K562 (cell line): ENCODE data around the gene ARR3. TPM values are rescaled to one million over a fixed set of nuclear protein-coding genes. Genes with fewer than 3 reads are reported as not detected.

Experiments
- ATAC-seq: fragments of 200-7000 bp; cut with Tn5 transposase; 3 replicates; pipeline ENCODE4 v1.9.1; 2020; ENCODE audit warnings: moderate library complexity
- BruUV-seq: library from RNA; stranded (reverse); fragments of 400-500 nt; replicated peaks from 2 replicates; lab custom pipeline; 2021; lab: Mats Ljungman, UMichigan
- CTCF ChIA-PET: fragments of 300-600 bp; formaldehyde crosslinking; extraction: SDS; loops from one replicate; lab custom pipeline; 2021; ENCODE audit warnings: low intra/inter-chr PET ratio; lab: Yijun Ruan, JAX
- POLR2A ChIA-PET: fragments of 300-600, 350-650 bp; sonication (Branson Sonifier 250); formaldehyde crosslinking; extraction: SDS; loops from one replicate; lab custom pipeline; 2021; ENCODE audit warnings: antibody characterized with exemption, inconsistent platforms; lab: Yijun Ruan, JAX
- DNase-seq, 4 experiments: peaks; one replicate each; pipeline versions ENCODE4 v3.0.0 to v3.0.0-alpha.2; 2011 to 2018; ENCODE audit warnings: low spot score in 3 of 4, mixed read lengths in 3 of 4; ENCODE audit errors: extremely low read depth in 1 of 4
- FAIRE-seq: peaks from 2 replicates; lab custom pipeline; 2011; peaks lifted over from hg19 to GRCh38; lab: Jason Lieb, UNC
- H2AFZ ChIP-seq: 2 replicates; pipeline ENCODE4 v1.6.0; 2011; ENCODE audit warnings: low read depth, low read length, control low read depth, inconsistent platforms
- H3K27ac ChIP-seq: fragments of 200-600 bp; 3 replicates; pipeline ENCODE4 v1.8.0; 2011; ENCODE audit warnings: low read depth, mild to moderate bottlenecking, control low read depth, inconsistent platforms, low read length, moderate library complexity, mixed read lengths; ENCODE audit errors: extremely low read depth
- H3K27me3 ChIP-seq, 2 experiments: fragments of 300-600 bp in 1 of 2; 2 replicates in 1 of 2; 3 replicates in 1 of 2; pipeline versions ENCODE4 v1.6.0 to v1.8.0; 2011; ENCODE audit warnings: inconsistent platforms in 2 of 2, low read length in 2 of 2, mild to moderate bottlenecking in 1 of 2, mixed read lengths in 1 of 2, moderate library complexity in 1 of 2; ENCODE audit not compliant: control insufficient read depth in 2 of 2, insufficient read depth in 2 of 2
- H3K36me3 ChIP-seq: fragments of 300-600 bp; 3 replicates; pipeline ENCODE4 v1.8.0; 2011; ENCODE audit warnings: mild to moderate bottlenecking, low read length, inconsistent platforms; ENCODE audit not compliant: control insufficient read depth, insufficient read depth
- H3K4me1 ChIP-seq, 2 experiments: fragments of 200-600 bp in 1 of 2; replicated peaks in 1 of 2; 2 replicates in 1 of 2; 3 replicates in 1 of 2; pipeline versions ENCODE4 v1.5.1 to v1.8.0; 2011; ENCODE audit warnings: inconsistent platforms in 2 of 2, low read length in 2 of 2, mild to moderate bottlenecking in 1 of 2, mixed read lengths in 1 of 2, moderate library complexity in 1 of 2; ENCODE audit not compliant: control insufficient read depth in 2 of 2, insufficient read depth in 2 of 2
- H3K4me2 ChIP-seq: 2 replicates; pipeline ENCODE4 v1.6.1; 2011; ENCODE audit warnings: low read length, control low read depth, inconsistent platforms, mixed read lengths; ENCODE audit not compliant: insufficient read depth
- H3K4me3 ChIP-seq: fragments of 200-600 bp; sonication (generic), shearing (Covaris generic); 2 replicates; pipeline ENCODE4 v1.5.1; 2016; ENCODE audit warnings: control low read depth, inconsistent platforms
- H3K79me2 ChIP-seq: fragments of 200-600 bp; 3 replicates; pipeline ENCODE4 v1.8.0; 2011; ENCODE audit warnings: low read length, inconsistent platforms; ENCODE audit not compliant: control insufficient read depth, insufficient read depth
- H3K9ac ChIP-seq, 2 experiments: 2 replicates each; pipeline versions ENCODE4 v1.6.0 to v1.6.1; 2011; ENCODE audit warnings: low read depth in 2 of 2, low read length in 2 of 2, control low read depth in 1 of 2, inconsistent platforms in 1 of 2, mild to moderate bottlenecking in 1 of 2, mixed read lengths in 1 of 2; ENCODE audit not compliant: insufficient read depth in 1 of 2
- H3K9me1 ChIP-seq: one replicate; pipeline ENCODE4 v1.6.0; 2011; ENCODE audit warnings: inconsistent platforms, mild to moderate bottlenecking, low read length, moderate library complexity; ENCODE audit not compliant: control insufficient read depth, insufficient read depth
- H3K9me3 ChIP-seq: replicated peaks from 2 replicates; pipeline ENCODE4 v1.5.1; 2011; ENCODE audit warnings: low read depth, low read length, inconsistent platforms; ENCODE audit not compliant: control insufficient read depth, insufficient read depth
- H4K20me1 ChIP-seq: replicated peaks from 2 replicates; pipeline ENCODE4 v1.6.1; 2011; ENCODE audit warnings: low read length, inconsistent platforms, mixed read lengths; ENCODE audit not compliant: control insufficient read depth, insufficient read depth
- NFIX ChIP-seq: fragments of 250-450 bp; sonication (Bioruptor Pico); IDR thresholded peaks from 2 replicates; pipeline ENCODE4 v1.4.0; 2020; ENCODE audit warnings: low read depth, mild to moderate bottlenecking, moderate library complexity
- PURB ChIP-seq: sonication (generic); formaldehyde crosslinking; IDR thresholded peaks from 2 replicates; pipeline ENCODE4 v1.9.0; 2021; ENCODE audit warnings: low read depth, mild to moderate bottlenecking, missing genetic modification reagents
- SAFB ChIP-seq: fragments of 200-400 bp; formaldehyde crosslinking; IDR thresholded peaks from 2 replicates; pipeline ENCODE4 v1.6.1; 2017; ENCODE audit warnings: low read depth, low read length, borderline replicate concordance
- SAP30 ChIP-seq: fragments of 200-600 bp; sonication (generic); IDR thresholded peaks from 2 replicates; pipeline ENCODE4 v1.6.1; 2012; ENCODE audit warnings: borderline replicate concordance, low read depth, mild to moderate bottlenecking, moderate library complexity, low read length, control low read depth, inconsistent platforms; ENCODE audit not compliant: insufficient read depth, poor library complexity, severe bottlenecking
- SUPT5H ChIP-seq: fragments of 450-650 bp; IDR thresholded peaks from 2 replicates; pipeline ENCODE4 v1.6.1; 2016
- TEAD1 ChIP-seq, 2 experiments: fragments of 450-650 bp in 1 of 2; sonication (generic) in 1 of 2; formaldehyde crosslinking; IDR thresholded peaks; 2 replicates each; pipeline versions ENCODE4 v1.4.0 to v1.8.0; 2020 to 2022; ENCODE audit warnings: mild to moderate bottlenecking in 2 of 2, missing genetic modification reagents in 1 of 2
- USF1 ChIP-seq: sonication (generic); formaldehyde crosslinking; IDR thresholded peaks from 2 replicates; pipeline ENCODE4 v1.9.0; 2022; ENCODE audit warnings: mild to moderate bottlenecking, missing genetic modification reagents
- ZKSCAN1 ChIP-seq: fragments of 150-350 bp; IDR thresholded peaks from 2 replicates; pipeline ENCODE4 v1.6.1; 2016; ENCODE audit warnings: low read depth, low read length
- ZNF280A ChIP-seq: fragments of 450-650 bp; IDR thresholded peaks from 2 replicates; pipeline ENCODE4 v1.6.1; 2018; ENCODE audit warnings: mild to moderate bottlenecking, low read depth; ENCODE audit not compliant: partially characterized antibody
- WGBS: fragments of 100-300 bp; shearing (Covaris generic); methylation state at CpG from one replicate; pipeline ENCODE4 v1.1.6; 2016; ENCODE audit warnings: low coverage, mixed read lengths; ENCODE audit not compliant: insufficient coverage; ENCODE audit errors: missing lambda C conversion rate; 5-methylcytosine and 5-hydroxymethylcytosine counted together
- in situ Hi-C: fragments of 300-500 bp; cut with MboI; formaldehyde crosslinking; loops from 4 replicates; pipeline ENCODE4 v1.15.0; 2018; ENCODE audit warnings: inconsistent platforms, mixed read lengths
- intact Hi-C: fragments of 100-400 bp; cut with micrococcal nuclease; formaldehyde crosslinking; loops from 2 replicates; pipeline ENCODE4 v1.14.2; 2022
- polyA plus RNA-seq, 8 experiments: library from polyadenylated mRNA; depleted of rRNA in 4 of 8; stranded (reverse) in 5 of 8; unstranded in 3 of 8; fragments of >200 nt; fragmentation: Nextera tagmentation in 2 of 8; fragmentation: Illumina TruSeq in 1 of 8; extraction: Ambion mirVana in 2 of 8; extraction: Trizol in 1 of 8; gene quantifications; 2 replicates each; pipeline versions ENCODE4 v1.2.1 to v1.2.3, GENCODE V29; 2011 to 2014; ENCODE audit warnings: inconsistent platforms in 1 of 8, missing spikeins in 1 of 8
- total RNA-seq, 7 experiments: library from RNA; depleted of rRNA in 6 of 7; stranded (reverse); fragments of >200 nt in 6 of 7; fragmentation: Illumina TruSeq in 2 of 7; extraction: Trizol in 2 of 7; gene quantifications; 2 replicates each; pipeline versions ENCODE4 v1.2.1 to v1.2.3, GENCODE V29; 2011 to 2021; ENCODE audit warnings: low replicate concordance in 1 of 7
- TF ChIP-seq, protein P1 (sequence below): fragments of 250-450 bp; sonication (Bioruptor Pico); IDR thresholded peaks from 2 replicates; pipeline ENCODE4 v1.4.0; 2020; ENCODE audit warnings: mild to moderate bottlenecking, moderate library complexity

ARR3 gene
- total and polyA plus RNA-seq, 9 of the 15 experiments (the other 6 are each of a cell fraction or from before 2014, with no cell fraction given) = not detected

DNA sequence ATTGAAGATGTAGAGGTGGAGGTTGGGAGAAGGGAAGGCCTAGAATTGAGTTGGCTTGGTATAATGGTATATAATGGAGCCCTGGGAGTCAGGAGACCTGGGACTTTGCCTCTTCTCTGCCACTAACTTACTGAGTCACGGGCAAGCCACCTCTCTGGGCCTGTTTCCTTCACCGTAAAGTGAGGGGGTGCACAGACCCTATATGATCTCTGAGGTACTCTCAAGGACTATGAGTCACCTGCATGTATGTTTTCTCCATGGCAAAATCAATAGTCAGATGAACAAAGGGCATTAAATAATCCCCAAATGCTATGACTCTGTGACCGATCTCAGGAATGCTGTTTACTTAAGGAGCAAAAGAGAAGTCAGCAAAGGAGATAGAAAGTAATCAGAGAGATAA is 13.2 kb upstream of the ARR3 start:
- Histone ChIP-seq H4K20me1 (no peaks in the 10 kb centered on the region; the same call in none of the 2 replicates), H3K27me3 (peaks cover 4 to 24% of the 10 kb centered on the region in 2 experiments; a peak in 4 of 5 replicates), H3K4me1 (no peaks in the 10 kb centered on the region; a peak in 1 of 5 replicates), H3K4me2 (no peak overlapping the region), H3K9ac (no peak overlapping the region), H3K9me3 (no peaks in the 10 kb centered on the region), H3K27ac (no peak overlapping the region), H3K4me3 (no peak overlapping the region), H3K36me3 (no peaks in the 10 kb centered on the region), H2AFZ (no peak overlapping the region), H3K79me2 (no peaks in the 10 kb centered on the region), H3K9me1 (no peaks in the 10 kb centered on the region)
- BruUV-seq = no TSS peak
- no peak for TF ChIP-seq SUPT5H
- no peak for TF ChIP-seq SAFB
- no peak for TF ChIP-seq TEAD1 (CRISPR knock-in tag; IDR thresholded peaks at IDR 0.05)
- TF ChIP-seq ZNF280A = no peak
- TF ChIP-seq PURB (CRISPR knock-in tag) = no peak
- TF ChIP-seq, protein P1, sequence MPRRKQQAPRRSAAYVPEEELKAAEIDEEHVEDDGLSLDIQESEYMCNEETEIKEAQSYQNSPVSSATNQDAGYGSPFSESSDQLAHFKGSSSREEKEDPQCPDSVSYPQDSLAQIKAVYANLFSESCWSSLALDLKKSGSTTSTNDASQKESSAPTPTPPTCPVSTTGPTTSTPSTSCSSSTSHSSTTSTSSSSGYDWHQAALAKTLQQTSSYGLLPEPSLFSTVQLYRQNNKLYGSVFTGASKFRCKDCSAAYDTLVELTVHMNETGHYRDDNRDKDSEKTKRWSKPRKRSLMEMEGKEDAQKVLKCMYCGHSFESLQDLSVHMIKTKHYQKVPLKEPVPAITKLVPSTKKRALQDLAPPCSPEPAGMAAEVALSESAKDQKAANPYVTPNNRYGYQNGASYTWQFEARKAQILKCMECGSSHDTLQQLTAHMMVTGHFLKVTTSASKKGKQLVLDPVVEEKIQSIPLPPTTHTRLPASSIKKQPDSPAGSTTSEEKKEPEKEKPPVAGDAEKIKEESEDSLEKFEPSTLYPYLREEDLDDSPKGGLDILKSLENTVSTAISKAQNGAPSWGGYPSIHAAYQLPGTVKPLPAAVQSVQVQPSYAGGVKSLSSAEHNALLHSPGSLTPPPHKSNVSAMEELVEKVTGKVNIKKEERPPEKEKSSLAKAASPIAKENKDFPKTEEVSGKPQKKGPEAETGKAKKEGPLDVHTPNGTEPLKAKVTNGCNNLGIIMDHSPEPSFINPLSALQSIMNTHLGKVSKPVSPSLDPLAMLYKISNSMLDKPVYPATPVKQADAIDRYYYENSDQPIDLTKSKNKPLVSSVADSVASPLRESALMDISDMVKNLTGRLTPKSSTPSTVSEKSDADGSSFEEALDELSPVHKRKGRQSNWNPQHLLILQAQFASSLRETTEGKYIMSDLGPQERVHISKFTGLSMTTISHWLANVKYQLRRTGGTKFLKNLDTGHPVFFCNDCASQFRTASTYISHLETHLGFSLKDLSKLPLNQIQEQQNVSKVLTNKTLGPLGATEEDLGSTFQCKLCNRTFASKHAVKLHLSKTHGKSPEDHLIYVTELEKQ (CRISPR knock-in tag) = no peak
- TF ChIP-seq ZKSCAN1 = no peak
- TF ChIP-seq USF1 = no peak
- TF ChIP-seq NFIX (CRISPR knock-in tag) = no peak
- TF ChIP-seq SAP30 = no peak
- intact Hi-C loops (no loop called here), in situ Hi-C loops (no loop called here)
- WGBS = 18% methylated on average over 3 of the region's 3 CpGs
- FAIRE-seq = no peak
- ChIA-PET POLR2A (no interaction called here), CTCF (no interaction called here)
- ATAC-seq = no peak
- no peak for DNase-seq
